Transverse colon (tissue), 4 donors: ENCODE data around the gene TNS1.

Source experiments
- POLR2A ChIP-seq: fragments of 450-650 bp; IDR thresholded peaks from one replicate; pipeline ENCODE4 v1.6.1; 2016; ENCODE audit warnings: antibody characterized with exemption, mild to moderate bottlenecking, moderate library complexity
- POLR2AphosphoS5 ChIP-seq, 3 donors: sonication (generic); formaldehyde crosslinking; IDR thresholded peaks; one replicate each; pipeline ENCODE4 v1.6.1; 2016; ENCODE audit warnings: antibody characterized with exemption in 3 of 3
- TF ChIP-seq, protein P1 (sequence below), 5 experiments: fragments of 200-600 bp in 3 of 5; fragments of 450-650 bp in 2 of 5; sonication (generic) in 3 of 5; IDR thresholded peaks; 1 replicate in 2 of 5; 2 replicates in 3 of 5; pipeline ENCODE4 v1.5.1; 2016 to 2017; ENCODE audit warnings: antibody characterized with exemption in 5 of 5, inconsistent platforms in 3 of 5, mild to moderate bottlenecking in 2 of 5, moderate library complexity in 1 of 5

DNA sequence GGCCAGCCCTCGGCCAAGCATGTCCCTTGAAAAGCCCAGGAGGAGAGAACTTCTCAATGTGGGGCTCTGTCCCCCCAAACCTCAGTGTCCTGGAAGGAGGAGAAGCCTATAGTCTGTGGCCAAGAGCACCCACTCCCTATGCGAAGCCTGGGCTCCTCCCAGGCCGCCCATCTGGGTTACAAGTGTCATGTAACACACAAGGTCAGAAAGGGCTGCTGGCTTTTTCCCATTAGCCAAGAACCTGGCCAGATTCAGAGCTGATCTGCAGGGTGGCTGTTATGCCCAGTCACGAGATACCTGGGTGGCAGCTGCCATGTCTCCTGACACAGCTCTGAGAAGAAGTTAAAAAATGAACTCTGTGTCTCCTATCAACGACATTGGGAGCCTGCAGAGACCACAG is 170.7 kb downstream of the TNS1 start:
- TF ChIP-seq, protein P1, sequence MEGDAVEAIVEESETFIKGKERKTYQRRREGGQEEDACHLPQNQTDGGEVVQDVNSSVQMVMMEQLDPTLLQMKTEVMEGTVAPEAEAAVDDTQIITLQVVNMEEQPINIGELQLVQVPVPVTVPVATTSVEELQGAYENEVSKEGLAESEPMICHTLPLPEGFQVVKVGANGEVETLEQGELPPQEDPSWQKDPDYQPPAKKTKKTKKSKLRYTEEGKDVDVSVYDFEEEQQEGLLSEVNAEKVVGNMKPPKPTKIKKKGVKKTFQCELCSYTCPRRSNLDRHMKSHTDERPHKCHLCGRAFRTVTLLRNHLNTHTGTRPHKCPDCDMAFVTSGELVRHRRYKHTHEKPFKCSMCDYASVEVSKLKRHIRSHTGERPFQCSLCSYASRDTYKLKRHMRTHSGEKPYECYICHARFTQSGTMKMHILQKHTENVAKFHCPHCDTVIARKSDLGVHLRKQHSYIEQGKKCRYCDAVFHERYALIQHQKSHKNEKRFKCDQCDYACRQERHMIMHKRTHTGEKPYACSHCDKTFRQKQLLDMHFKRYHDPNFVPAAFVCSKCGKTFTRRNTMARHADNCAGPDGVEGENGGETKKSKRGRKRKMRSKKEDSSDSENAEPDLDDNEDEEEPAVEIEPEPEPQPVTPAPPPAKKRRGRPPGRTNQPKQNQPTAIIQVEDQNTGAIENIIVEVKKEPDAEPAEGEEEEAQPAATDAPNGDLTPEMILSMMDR (IDR thresholded peaks at IDR 0.05), result no peak
- TF ChIP-seq POLR2A, result no peak
- TF ChIP-seq POLR2AphosphoS5 (IDR thresholded peaks at IDR 0.05), result no peak
